Neural progenitor cell (in vitro differentiated cells): ENCODE measurements around the gene KCNQ1. TPM values are rescaled to one million over a fixed set of nuclear protein-coding genes. Genes with fewer than 3 reads are reported as not detected.

Experiments used
- DNase-seq: peaks from one replicate; pipeline ENCODE4 v3.0.0-alpha.2; 2016; ENCODE audit warnings: low spot score
- H2AFZ ChIP-seq: fragments of 200-600 bp; sonication (generic); replicated peaks from 2 replicates; pipeline ENCODE4 v1.6.1; 2016; ENCODE audit warnings: antibody characterized with exemption
- H3F3A ChIP-seq: fragments of 200-600 bp; sonication (generic); 2 replicates; pipeline ENCODE4 v1.6.1; 2016; ENCODE audit warnings: antibody characterized with exemption, low read depth
- H3K27ac ChIP-seq: fragments of 200-600 bp; sonication (generic); 2 replicates; pipeline ENCODE4 v1.5.1; 2016; ENCODE audit warnings: mild to moderate bottlenecking
- H3K27me3 ChIP-seq: fragments of 200-600 bp; sonication (generic); 2 replicates; pipeline ENCODE4 v1.6.1; 2016; ENCODE audit warnings: mild to moderate bottlenecking, moderate library complexity
- H3K36me3 ChIP-seq: fragments of 200-600 bp; sonication (generic); 2 replicates; pipeline ENCODE4 v1.5.1; 2016
- H3K4me1 ChIP-seq: fragments of 200-600 bp; sonication (generic); 2 replicates; pipeline ENCODE4 v1.6.1; 2016; ENCODE audit warnings: mixed run types
- H3K4me2 ChIP-seq: fragments of 200-600 bp; sonication (generic); 2 replicates; pipeline ENCODE4 v1.6.1; 2016
- H3K4me3 ChIP-seq: fragments of 200-600 bp; sonication (generic); 2 replicates; pipeline ENCODE4 v1.5.1; 2016
- H3K79me2 ChIP-seq: fragments of 200-600 bp; sonication (generic); 2 replicates; pipeline ENCODE4 v1.6.1; 2016; ENCODE audit warnings: low read depth
- H3K9ac ChIP-seq: fragments of 200-600 bp; sonication (generic); 2 replicates; pipeline ENCODE4 v1.6.1; 2016
- H3K9me3 ChIP-seq: fragments of 200-600 bp; sonication (generic); 2 replicates; pipeline ENCODE4 v1.5.1; 2016; ENCODE audit warnings: low read depth
- H4K20me1 ChIP-seq: fragments of 200-600 bp; sonication (generic); 2 replicates; pipeline ENCODE4 v1.6.1; 2016; ENCODE audit warnings: low read depth
- H3K27ac Mint-ChIP-seq: 3 replicates; pipeline ENCODE4 v1.8.0; 2021; ENCODE audit warnings: mixed read lengths
- H3K27me3 Mint-ChIP-seq: 2 replicates; pipeline ENCODE4 v1.8.0; 2022; ENCODE audit warnings: low read depth, mild to moderate bottlenecking, inconsistent platforms, moderate library complexity, mixed read lengths; ENCODE audit not compliant: insufficient read depth
- H3K36me3 Mint-ChIP-seq: 3 replicates; pipeline ENCODE4 v1.8.0; 2021; ENCODE audit warnings: mixed read lengths
- H3K4me1 Mint-ChIP-seq: 3 replicates; pipeline ENCODE4 v1.8.0; 2021; ENCODE audit warnings: mixed read lengths
- H3K4me3 Mint-ChIP-seq: 3 replicates; pipeline ENCODE4 v1.8.0; 2021; ENCODE audit warnings: mild to moderate bottlenecking, moderate library complexity, mixed read lengths
- H3K9me3 Mint-ChIP-seq: 3 replicates; pipeline ENCODE4 v1.8.0; 2020; ENCODE audit warnings: mixed read lengths
- CTCF ChIP-seq: fragments of 200-600 bp; sonication (generic); IDR thresholded peaks from 2 replicates; pipeline ENCODE4 v1.5.1; 2017; ENCODE audit warnings: antibody characterized with exemption, mild to moderate bottlenecking
- EZH2 ChIP-seq: fragments of 200-600 bp; sonication (generic); IDR thresholded peaks from 2 replicates; pipeline ENCODE4 v1.6.1; 2017; ENCODE audit warnings: antibody characterized with exemption, mild to moderate bottlenecking, moderate library complexity
- EZH2phosphoT487 ChIP-seq: fragments of 200-600 bp; sonication (generic); IDR thresholded peaks from 2 replicates; pipeline ENCODE4 v1.6.1; 2017; ENCODE audit warnings: antibody characterized with exemption
- total RNA-seq: library from RNA; depleted of rRNA; stranded (reverse); fragments of >200 nt; gene quantifications from 2 replicates; pipeline ENCODE4 v1.2.3, GENCODE V29; 2015; ENCODE audit warnings: low replicate concordance

The KCNQ1 gene
- total RNA-seq, 1 donor from 2014 or later = 0.11 TPM

- Mint-ChIP-seq H3K36me3 (no peaks in the 10 kb centered on the region), H3K4me3 (no peak overlapping the region), H3K27ac (no peak overlapping the region), H3K9me3 (no peaks in the 10 kb centered on the region), H3K27me3 (peaks cover 8% of the 10 kb centered on the region), H3K4me1 (no peaks in the 10 kb centered on the region)
- TF ChIP-seq EZH2 (no peak), EZH2phosphoT487 (no peak), CTCF (no peak)
- Histone ChIP-seq H3K4me2 (no peak overlapping the region), H3K27ac (no peak overlapping the region), H4K20me1 (no peaks in the 10 kb centered on the region), H3K4me1 (no peaks in the 10 kb centered on the region), H3K9me3 (no peaks in the 10 kb centered on the region), H3K79me2 (no peaks in the 10 kb centered on the region), H3K36me3 (no peaks in the 10 kb centered on the region), H3K4me3 (no peak overlapping the region), H2AFZ (no peak overlapping the region), H3K27me3 (peaks cover 12% of the 10 kb centered on the region), H3K9ac (no peak overlapping the region), H3F3A (no peaks in the 10 kb centered on the region)
- no peak for DNase-seq
Measured at GRCh38 chr11:2570841-2571597, 126.2 kb downstream of the KCNQ1 start.

GRCh38 chr11:2571598-2572281 is 126.9 kb downstream of the KCNQ1 start:
- no peak overlapping the region for H3K4me2 ChIP-seq
- no peak for DNase-seq
- no peak overlapping the region for H2AFZ ChIP-seq
- no peaks in the 10 kb centered on the region for H4K20me1 ChIP-seq
- Mint-ChIP-seq H3K4me1 (no peaks in the 10 kb centered on the region), H3K9me3 (no peaks in the 10 kb centered on the region), H3K36me3 (no peaks in the 10 kb centered on the region), H3K4me3 (no peak overlapping the region), H3K27ac (no peak overlapping the region), H3K27me3 (peaks cover 8% of the 10 kb centered on the region)
- peaks cover 11% of the 10 kb centered on the region for H3K27me3 ChIP-seq
- no peak overlapping the region for H3K27ac ChIP-seq
- TF ChIP-seq CTCF = no peak
- no peak for TF ChIP-seq EZH2phosphoT487
- H3K79me2 ChIP-seq = no peaks in the 10 kb centered on the region
- no peak overlapping the region for H3K9ac ChIP-seq
- H3F3A ChIP-seq = no peaks in the 10 kb centered on the region
- no peaks in the 10 kb centered on the region for H3K4me1 ChIP-seq
- no peaks in the 10 kb centered on the region for H3K9me3 ChIP-seq
- H3K4me3 ChIP-seq = no peak overlapping the region
- H3K36me3 ChIP-seq = no peaks in the 10 kb centered on the region

GRCh38 chr11:2572491-2573239 is 127.9 kb downstream of the KCNQ1 start:
- Mint-ChIP-seq H3K9me3 (no peaks in the 10 kb centered on the region), H3K27ac (no peak overlapping the region), H3K27me3 (peaks cover 8% of the 10 kb centered on the region), H3K4me3 (no peak overlapping the region), H3K36me3 (no peaks in the 10 kb centered on the region), H3K4me1 (no peaks in the 10 kb centered on the region)
- no peak overlapping the region for H3K27ac ChIP-seq
- H3K9me3 ChIP-seq = no peaks in the 10 kb centered on the region
- no peak overlapping the region for H3K9ac ChIP-seq
- H3K79me2 ChIP-seq = no peaks in the 10 kb centered on the region
- H3K4me3 ChIP-seq = no peak overlapping the region
- H3F3A ChIP-seq = no peaks in the 10 kb centered on the region
- H4K20me1 ChIP-seq = no peaks in the 10 kb centered on the region
- TF ChIP-seq EZH2phosphoT487 = no peak
- no peak for TF ChIP-seq EZH2
- no peak for TF ChIP-seq CTCF
- no peaks in the 10 kb centered on the region for H3K36me3 ChIP-seq
- no peak overlapping the region for H3K4me2 ChIP-seq
- H3K27me3 ChIP-seq = peaks cover 6% of the 10 kb centered on the region
- DNase-seq = no peak
- H2AFZ ChIP-seq = no peak overlapping the region
- no peaks in the 10 kb centered on the region for H3K4me1 ChIP-seq
